Fibroblast of skin of scalp (primary cell): ENCODE data around the gene ADCK1.
"Not testable (repeated sequence)": the region's sequence is repeated elsewhere in the genome, so short reads cannot be mapped to it uniquely, and the experiment has no call there.

Experiments
- DNase-seq: peaks from one replicate; pipeline ENCODE4 v3.0.0-alpha.2; 2013

Gene ADCK1

DNA sequence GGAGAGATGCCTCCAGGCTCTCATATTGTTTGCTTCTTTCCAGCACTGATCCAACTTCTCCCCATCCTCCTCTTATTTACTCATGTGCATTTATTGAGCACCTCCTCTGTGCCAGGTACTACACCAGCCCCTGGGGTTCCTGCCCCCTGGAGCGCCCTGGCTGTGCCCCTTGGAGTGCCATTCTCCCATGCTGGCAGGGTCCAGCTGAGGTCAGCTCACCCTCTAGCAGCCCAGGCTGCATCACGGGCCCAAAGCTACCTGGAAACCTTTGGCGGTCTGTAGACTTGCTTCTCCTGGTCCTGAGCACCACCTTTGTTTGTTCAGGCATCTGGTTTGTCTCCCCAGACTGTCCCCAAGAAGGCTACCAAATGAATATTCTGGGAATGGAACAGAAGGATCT lies 67.0 kb downstream of the ADCK1 start:
- no peak for DNase-seq

GRCh38 chr14:77867476-77867875 lies 67.6 kb downstream of the ADCK1 start:
- DNase-seq: no peak

DNA sequence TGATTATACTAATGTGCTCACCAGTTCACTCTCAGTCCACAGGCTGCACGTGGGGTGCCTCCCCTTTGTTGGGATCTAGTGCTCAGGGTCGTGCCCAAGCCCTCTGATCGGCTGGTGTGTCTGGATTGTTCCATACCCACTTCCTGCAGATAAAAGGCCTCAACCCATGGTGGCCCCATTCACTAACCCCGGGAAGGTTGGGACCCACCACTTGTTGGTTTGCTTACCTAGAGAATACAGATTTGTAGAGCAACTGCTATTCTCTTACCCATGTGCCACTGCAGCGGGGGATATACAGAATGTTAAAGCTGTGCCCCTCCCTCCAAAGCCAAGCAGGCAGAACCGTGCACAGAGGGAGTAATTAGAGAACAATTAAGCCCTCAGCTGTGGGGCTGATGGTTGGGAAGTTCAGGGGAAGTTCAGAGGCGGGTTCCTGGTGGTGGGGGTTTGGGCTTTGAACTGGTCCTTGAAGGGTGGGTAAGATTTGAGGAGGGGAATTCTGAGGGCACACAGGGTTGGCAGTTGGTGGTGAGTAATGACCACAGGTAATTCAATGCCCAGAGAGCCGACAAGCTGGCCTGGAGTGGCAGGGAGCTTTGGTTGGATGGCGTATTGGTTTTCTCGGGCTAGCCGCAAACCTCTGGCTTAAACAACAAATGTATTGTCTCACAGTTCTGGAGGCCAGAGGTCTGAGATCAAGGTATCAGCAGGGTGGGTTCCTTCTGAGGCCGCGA lies 68.8 kb downstream of the ADCK1 start:
- DNase-seq: no peak

DNA sequence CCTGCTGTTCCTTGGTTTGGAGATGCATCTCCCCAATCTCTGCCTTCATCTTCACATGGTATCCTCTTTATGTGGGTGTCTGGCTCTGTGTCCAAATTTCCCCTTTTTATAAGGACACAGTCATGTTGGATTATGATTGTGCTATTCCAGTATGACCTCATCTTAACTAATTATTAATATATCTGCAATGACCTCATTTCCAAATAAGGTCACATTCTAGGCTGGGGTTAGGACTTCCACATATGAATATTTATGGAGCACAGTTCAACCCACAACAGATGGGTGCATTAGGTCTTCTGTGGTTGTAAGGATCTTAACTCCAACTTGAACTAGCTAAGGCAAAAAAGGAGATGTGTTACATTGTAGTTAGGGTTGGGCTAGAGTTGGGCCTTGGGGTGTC lies 69.4 kb downstream of the ADCK1 start:
- no peak for DNase-seq

DNA sequence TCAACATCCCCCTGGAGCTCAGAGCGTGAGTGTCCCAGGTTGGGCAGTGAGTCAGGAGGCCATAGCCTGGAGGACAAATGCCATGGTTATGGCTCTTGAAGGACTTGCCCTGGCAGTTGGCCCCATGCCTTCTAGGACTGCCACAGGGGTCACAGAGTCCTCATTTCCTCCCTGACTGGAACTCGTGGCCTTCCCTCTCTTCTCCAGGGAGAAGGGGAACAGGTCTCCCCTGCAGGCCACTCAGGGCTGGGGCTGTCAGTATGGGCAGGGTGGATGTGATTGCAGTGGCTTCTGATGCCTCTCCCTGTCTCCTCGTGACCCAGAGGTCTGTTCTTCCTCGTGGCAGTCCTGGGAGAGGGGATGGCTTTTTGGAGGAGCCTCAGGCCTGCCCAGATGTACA lies 70.7 kb downstream of the ADCK1 start:
- no peak for DNase-seq

- DNase-seq: no peak
These were observed 72.2 kb downstream of the ADCK1 start for GRCh38 chr14:77872152-77872551.

DNA sequence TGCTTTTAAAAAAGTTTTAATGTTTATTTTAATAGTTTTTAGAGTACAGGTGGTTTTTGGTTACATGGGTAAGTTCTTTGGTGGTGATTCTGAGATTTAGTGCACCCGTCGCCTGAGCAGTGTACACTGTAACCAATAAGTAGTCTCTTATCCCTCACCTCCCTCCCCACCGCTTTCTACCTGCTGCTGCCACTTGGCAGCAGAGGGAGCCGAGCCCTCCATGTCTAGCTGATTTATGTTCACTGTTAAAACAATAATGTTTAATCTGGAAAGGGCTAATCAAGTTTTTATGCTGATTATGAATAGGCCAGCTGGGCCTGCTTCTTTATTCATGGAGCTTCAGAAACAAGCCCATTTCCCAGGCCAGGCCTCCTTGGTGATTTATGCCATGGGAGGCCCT lies 73.1 kb downstream of the ADCK1 start:
- no peak for DNase-seq

- no peak for DNase-seq
These were observed 78.9 kb downstream of the ADCK1 start for GRCh38 chr14:77878783-77879182.

DNA sequence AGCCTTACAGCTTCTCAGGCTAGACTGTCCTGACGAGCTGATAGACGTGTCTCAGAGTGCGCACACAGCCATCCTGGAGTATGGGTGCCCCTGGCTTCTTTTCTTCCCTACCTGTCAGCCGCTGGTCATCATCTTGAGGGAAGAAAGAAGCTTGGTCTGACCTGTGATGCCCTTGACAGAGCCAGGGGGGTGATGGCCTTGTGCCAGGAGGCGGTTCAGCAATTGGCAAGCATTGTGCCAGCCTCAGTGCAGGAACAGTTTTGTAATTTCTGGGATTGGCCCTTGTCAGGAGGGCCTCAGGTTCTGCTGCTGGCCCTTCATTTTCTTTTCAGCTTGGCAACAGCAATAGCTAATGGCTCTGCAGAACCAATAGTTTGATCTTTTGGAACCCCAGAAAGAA lies 80.1 kb downstream of the ADCK1 start:
- DNase-seq: no peak

DNA sequence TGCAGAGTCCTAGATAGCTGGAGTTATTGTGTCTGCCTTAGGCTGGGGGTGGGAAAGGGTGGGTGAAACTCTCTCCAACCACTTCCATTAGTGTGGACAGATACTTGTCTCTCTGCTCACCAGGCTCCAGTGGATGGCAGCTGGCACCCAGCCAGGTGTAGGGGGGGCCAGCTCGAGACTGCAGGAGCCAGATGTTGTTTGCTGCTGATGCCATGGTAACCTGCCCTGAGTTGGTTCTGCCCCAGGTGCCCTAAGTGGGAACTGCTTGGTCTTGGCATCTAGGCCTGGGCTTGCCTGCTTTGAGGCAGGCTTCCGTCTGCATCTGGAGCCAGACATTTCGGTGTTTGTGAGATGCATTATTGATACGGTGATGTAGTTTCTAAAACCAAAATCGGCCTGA lies 82.2 kb downstream of the ADCK1 start:
- DNase-seq: no peak

- no peak for DNase-seq
These were observed 82.7 kb downstream of the ADCK1 start for GRCh38 chr14:77882636-77883035.

DNA sequence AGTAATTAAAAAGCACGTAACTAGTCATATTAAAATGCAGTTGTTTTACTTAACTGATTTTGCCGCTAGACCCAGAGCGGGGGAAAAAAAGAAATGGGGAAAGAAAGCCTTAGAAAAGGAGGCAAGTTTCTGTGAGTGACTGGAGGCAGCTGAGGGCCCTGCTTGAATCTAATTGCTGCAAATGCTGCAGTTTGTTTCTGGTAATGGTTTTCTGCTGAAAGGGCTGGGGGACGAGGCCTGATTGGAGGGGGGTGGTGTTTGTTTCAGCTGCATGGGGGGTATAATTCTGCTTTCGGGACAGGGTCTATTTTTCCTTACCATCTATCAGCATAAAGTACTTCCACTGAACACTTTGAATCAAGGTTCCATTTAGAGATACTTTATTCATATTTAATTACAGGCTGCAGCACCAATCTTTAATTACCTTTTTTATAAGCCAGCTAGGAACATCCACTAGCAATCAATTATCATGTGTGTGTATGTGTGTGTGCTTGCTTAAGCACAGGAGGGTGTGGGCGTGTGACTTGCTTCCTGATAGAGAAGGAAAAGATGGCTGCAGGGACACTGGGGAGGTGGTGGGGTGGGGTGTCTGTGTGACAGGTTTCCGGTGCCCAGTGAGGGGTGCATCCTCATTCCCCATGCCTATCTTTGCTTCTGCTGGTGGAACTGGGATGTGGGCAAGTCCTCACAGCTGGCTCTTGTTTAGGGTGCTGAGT lies 83.4 kb downstream of the ADCK1 start:
- no peak for DNase-seq

- no peak for DNase-seq
These were observed 83.9 kb downstream of the ADCK1 start for GRCh38 chr14:77883847-77884238.

GRCh38 chr14:77885367-77885766 lies 85.5 kb downstream of the ADCK1 start:
- DNase-seq: no peak

DNA sequence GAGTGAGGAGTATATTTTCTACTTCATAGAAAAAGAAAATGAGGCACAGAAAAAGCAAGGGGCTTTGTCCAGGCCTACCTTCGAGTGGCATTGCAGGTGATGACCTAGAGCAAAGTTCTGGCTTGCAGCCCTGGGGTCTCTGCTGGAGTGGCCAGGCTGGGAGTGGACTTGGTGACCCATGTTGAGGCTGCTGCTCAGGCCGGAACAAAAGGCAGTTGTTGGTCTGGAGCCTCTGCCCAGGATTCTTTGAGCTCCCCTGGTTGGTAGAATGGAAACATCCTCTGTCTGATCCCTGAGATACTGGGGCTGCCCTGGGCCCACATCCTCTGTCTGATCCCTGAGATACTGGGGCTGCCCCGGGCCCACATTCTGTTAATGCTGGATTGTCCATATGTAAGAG lies 86.1 kb downstream of the ADCK1 start:
- no peak for DNase-seq

DNA sequence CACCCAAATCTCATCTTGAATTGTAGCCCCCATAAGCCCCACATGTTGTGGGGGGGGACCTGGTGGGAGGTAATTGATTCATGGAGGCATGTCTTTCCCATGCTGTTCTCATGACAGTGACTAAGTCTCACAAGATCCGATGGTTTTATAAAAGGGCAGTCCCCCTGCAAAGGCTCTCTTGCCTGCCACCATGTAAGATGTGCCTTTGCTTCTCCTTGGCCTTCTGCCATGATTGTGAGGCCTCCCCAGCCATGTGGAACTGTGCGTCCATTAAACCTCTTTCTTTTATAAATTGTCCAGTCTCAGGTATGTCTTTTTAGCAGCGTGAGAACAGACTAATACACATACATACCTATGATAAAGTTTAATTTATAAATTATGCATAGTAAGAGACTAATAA lies 89.0 kb downstream of the ADCK1 start:
- DNase-seq: not testable (repeated sequence)

DNA sequence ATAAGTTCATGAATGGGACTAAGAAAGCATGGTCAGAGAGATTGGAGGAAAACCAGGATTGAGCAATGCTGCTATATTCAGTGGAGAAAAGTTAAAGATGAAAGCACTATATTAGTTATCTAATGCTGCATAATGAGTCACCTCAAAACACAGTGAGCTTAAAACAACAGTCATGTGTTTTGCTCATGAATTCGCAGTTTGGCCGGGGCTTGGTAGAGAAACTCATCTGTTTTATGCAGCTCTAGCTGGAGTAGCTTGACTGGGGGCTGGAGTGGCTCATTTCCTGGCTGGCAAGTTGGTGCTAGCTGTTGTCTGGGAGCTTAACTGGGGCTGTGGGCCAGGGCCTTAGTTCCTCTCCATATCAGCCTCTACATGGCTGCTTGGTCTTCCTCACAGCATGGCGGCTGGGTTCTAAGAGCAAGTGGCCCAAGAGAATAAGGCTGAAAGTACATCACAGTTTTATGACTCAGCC lies 90.1 kb downstream of the ADCK1 start:
- peak; percentile 16 for DNase-seq

DNA sequence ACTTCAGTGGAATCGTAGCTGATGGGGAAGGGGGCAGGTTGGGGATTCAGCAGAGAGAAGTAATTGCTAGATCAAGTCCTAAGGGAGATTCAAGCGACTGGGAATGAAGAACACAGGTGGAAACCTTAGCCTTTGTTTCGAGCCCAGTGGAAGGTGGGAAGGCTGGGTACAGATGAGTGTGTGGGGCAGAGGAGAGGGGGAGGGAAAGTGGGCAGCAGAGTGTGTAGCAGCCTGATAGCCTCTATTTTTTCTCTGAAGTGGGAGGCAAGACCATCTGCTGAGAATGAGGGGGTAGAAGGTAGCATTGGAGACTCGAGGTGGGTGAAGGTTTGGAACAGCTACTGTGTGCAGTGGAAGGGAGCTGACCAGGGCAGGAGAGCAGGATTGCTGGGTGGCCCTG lies 91.0 kb downstream of the ADCK1 start:
- DNase-seq: no peak

- DNase-seq: no peak
These were observed 92.5 kb downstream of the ADCK1 start for GRCh38 chr14:77892381-77892871.

DNA sequence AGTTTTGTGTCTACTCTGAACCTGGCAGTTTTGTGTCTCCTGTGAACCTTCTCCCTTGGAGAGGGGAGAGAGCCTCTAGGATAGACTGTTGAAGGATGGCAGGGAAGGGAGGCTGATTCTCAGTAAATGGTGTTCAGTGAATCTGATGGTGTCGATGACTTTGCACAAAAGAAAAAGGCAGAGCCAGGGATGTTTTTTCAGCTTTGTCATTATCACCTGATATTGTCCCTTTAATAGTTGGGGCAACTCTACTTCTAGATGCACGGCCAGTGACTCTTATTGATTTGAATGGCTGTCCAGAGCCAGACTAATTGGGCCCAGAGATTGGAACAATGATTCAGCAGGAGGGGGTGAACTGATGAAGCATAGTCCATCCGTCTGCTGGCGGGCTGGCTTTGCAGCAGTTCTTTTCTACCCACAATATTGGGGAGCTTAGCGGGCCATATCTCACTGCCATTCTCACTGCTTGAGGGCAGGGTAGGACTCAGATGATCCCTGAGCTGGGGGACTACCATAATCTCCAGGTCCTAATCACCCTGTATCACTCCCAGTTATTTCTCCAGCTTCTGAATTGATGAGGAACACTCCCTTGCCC lies 93.1 kb downstream of the ADCK1 start:
- DNase-seq: no peak

DNA sequence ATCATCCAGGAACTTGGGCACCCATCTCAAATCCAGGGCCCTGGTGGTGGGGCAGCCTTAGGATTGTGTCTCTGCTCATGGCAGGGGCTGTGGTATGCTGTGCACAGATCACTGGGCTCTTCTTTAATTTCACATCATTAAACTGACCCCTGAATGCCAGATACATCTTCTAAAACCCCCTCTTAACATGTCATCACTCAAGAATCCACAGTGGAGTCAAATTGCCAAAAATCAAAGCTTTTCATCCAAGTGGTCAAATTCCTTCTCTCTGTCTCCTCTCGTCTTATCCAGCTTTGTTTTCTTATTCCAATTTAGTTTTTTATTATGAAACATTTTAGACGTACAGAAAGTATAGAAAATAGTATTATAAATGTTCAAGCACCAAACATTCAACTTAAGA lies 97.5 kb downstream of the ADCK1 start:
- peak; percentile 22 for DNase-seq

DNA sequence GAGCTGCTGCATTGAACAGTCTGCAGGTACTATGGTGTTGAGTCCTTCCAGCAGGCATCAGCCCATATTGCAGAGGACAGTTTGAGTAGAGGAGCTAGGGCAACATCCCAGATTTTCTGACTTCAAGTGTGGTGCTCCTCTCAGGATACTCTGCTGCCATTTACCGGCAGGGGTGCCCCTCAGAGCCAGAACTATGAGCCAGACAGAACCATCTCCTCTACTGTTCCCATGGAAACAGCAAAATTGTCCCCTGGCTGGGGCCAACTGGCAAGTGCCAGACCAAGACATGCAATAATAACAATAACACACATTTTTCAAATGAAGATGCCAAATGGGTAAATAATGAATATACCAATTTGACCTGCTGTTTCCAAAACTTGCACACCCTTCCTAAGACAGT lies 102.9 kb downstream of the ADCK1 start:
- DNase-seq: no peak

GRCh38 chr14:77903221-77903620 lies 103.3 kb downstream of the ADCK1 start:
- DNase-seq: peak; percentile 36
